ENCODE results near the gene BMP6. TPM values are rescaled to one million over a fixed set of nuclear protein-coding genes. Genes with fewer than 3 reads are reported as not detected.

The BMP6 gene
- total and polyA plus RNA-seq, 2 of the 8 experiments (the other 6 are each of a cell fraction or from before 2014, with no cell fraction given): 2.0 to 2.1 TPM

- TF ChIP-seq MAX (IDR thresholded peaks at IDR 0.05): no peak
- TF ChIP-seq TBP (IDR thresholded peaks at IDR 0.05; ENCODE audit: low read depth, low read length): no peak
- TF ChIP-seq RXRA (IDR thresholded peaks at IDR 0.05; ENCODE audit: insufficient read depth, low read depth, low read length): no peak
- TF ChIP-seq POU5F1 (IDR thresholded peaks at IDR 0.05; ENCODE audit: low read depth, low read length): no peak
- Histone ChIP-seq H3K79me1 (ENCODE audit: low read depth, low read length) (no peaks in the 10 kb centered on the region), H3K18ac (ENCODE audit: extremely low read depth, low read length) (no peak overlapping the region), H2BK120ac (replicated peaks; ENCODE audit: low read depth, low read length) (no peak overlapping the region), H2BK20ac (ENCODE audit: low read length) (no peak overlapping the region), H3K4me2 (ENCODE audit: insufficient read depth in 1 of 2, low read depth in 2 of 2, low read length in 2 of 2) (no peak overlapping the region), H3K23ac (ENCODE audit: insufficient read length) (no peak overlapping the region), H3K4ac (replicated peaks; ENCODE audit: insufficient read length, low read depth, low read length) (no peak overlapping the region), H3K79me2 (ENCODE audit: control insufficient read depth in 1 of 2, insufficient read depth in 2 of 2, low read length in 2 of 2) (no peaks in the 10 kb centered on the region), H2BK15ac (ENCODE audit: low read length) (no peak overlapping the region), H2AFZ (ENCODE audit: low read length) (no peak overlapping the region), H3K27me3 (replicated peaks in 1 of 4; ENCODE audit: control insufficient read depth in 3 of 4, extremely low read depth in 1 of 4, insufficient read depth in 3 of 4, low read length in 3 of 4) (no peaks in the 10 kb centered on the region), H4K5ac (ENCODE audit: insufficient read length, low read depth, low read length) (no peak overlapping the region), H3K56ac (replicated peaks; ENCODE audit: insufficient read length, low read depth, low read length) (no peak overlapping the region), H4K91ac (replicated peaks; ENCODE audit: insufficient read length, low read length) (no peak overlapping the region), H3K36me3 (ENCODE audit: control insufficient read depth in 2 of 4, insufficient read depth in 4 of 4, low read length in 3 of 4) (no peaks in the 10 kb centered on the region), H3K9ac (replicated peaks in 1 of 4; ENCODE audit: extremely low read depth in 1 of 4, low read depth in 3 of 4, low read length in 3 of 4) (no peak overlapping the region), H3K23me2 (ENCODE audit: low read depth, low read length) (no peaks in the 10 kb centered on the region), H4K8ac (ENCODE audit: extremely low read depth, insufficient read depth, low read length) (no peak overlapping the region), H3K27ac (ENCODE audit: low read depth, low read length) (no peak overlapping the region), H2AK5ac (ENCODE audit: low read depth, low read length) (no peak overlapping the region), H4K20me1 (replicated peaks in 1 of 2; ENCODE audit: control insufficient read depth in 1 of 2, insufficient read depth in 2 of 2, low read length in 2 of 2) (no peaks in the 10 kb centered on the region), H3K9me3 (ENCODE audit: insufficient read depth in 2 of 2, low read depth in 1 of 2, low read length in 1 of 2) (peaks cover 8 to 14% of the 10 kb centered on the region in 2 experiments; a peak in 3 of 4 replicates), H3K14ac (ENCODE audit: insufficient read length) (no peak overlapping the region), H3K4me1 (replicated peaks in 1 of 4; ENCODE audit: control insufficient read depth in 3 of 4, insufficient read depth in 4 of 4, low read length in 3 of 4) (no peaks in the 10 kb centered on the region), H2BK5ac (ENCODE audit: low read depth, low read length) (no peak overlapping the region), H3K4me3 (ENCODE audit: extremely low read depth in 1 of 4, insufficient read depth in 2 of 4, low read depth in 3 of 4, low read length in 4 of 4) (no peak overlapping the region), H2BK12ac (ENCODE audit: low read depth, low read length) (no peak overlapping the region)
- no peak for DNase-seq (ENCODE audit: low read depth in 1 of 2, low spot score in 2 of 2)
- no peak for FAIRE-seq
- POLR2A ChIA-PET (ENCODE audit: partially characterized antibody): no interaction called here
- CTCF ChIA-PET (ENCODE audit: partially characterized antibody): interaction anchor here (1.4 to 2.9 kb wide), 2 partner anchors 14 to 201 kb away, joined by 3 to 12 read pairs; no protein-coding TSS in a partner anchor
Observed at GRCh38 chr6:7924867-7925266, 199.0 kb downstream of the BMP6 start.

Other genes starting within 250 kb of the BMP6 start
- 48.5 and 50.5 TPM in 2 replicates for gene DSP, start 184.4 kb upstream of the BMP6 start, total RNA-seq (2021; fragmentation: NEBNext Ultra II Directional; extraction: Animal tissue kit (Norgen Biotek cat#: 25700))
- gene DSP, start 184.4 kb upstream of the BMP6 start, polyA plus RNA-seq (2011; rRNA removed): 12.8 and 14.3 TPM in 2 replicates
- gene SNRNP48, start 135.9 kb upstream of the BMP6 start, total RNA-seq (2021; fragmentation: NEBNext Ultra II Directional; extraction: Animal tissue kit (Norgen Biotek cat#: 25700)): 20.5 and 21.0 TPM in 2 replicates
- gene SNRNP48, start 135.9 kb upstream of the BMP6 start, polyA plus RNA-seq (2011; rRNA removed): 4.3 and 7.7 TPM in 2 replicates
- gene TXNDC5, start 184.7 kb downstream of the BMP6 start, total RNA-seq (2021; fragmentation: NEBNext Ultra II Directional; extraction: Animal tissue kit (Norgen Biotek cat#: 25700)): 169 and 172 TPM in 2 replicates
- gene TXNDC5, start 184.7 kb downstream of the BMP6 start, polyA plus RNA-seq (2011; rRNA removed): 89.8 and 114 TPM in 2 replicates

Data from H1 (cell line).